Measurements from ENCODE around the gene GRIN3A.

- TF ChIP-seq, protein P1, sequence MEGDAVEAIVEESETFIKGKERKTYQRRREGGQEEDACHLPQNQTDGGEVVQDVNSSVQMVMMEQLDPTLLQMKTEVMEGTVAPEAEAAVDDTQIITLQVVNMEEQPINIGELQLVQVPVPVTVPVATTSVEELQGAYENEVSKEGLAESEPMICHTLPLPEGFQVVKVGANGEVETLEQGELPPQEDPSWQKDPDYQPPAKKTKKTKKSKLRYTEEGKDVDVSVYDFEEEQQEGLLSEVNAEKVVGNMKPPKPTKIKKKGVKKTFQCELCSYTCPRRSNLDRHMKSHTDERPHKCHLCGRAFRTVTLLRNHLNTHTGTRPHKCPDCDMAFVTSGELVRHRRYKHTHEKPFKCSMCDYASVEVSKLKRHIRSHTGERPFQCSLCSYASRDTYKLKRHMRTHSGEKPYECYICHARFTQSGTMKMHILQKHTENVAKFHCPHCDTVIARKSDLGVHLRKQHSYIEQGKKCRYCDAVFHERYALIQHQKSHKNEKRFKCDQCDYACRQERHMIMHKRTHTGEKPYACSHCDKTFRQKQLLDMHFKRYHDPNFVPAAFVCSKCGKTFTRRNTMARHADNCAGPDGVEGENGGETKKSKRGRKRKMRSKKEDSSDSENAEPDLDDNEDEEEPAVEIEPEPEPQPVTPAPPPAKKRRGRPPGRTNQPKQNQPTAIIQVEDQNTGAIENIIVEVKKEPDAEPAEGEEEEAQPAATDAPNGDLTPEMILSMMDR (IDR thresholded peaks at IDR 0.05; ENCODE audit: low read depth, low read length) = no peak
- TF ChIP-seq POLR2A (IDR thresholded peaks at IDR 0.05; ENCODE audit: extremely low read depth, insufficient read length) = no peak
- TF ChIP-seq, protein P2, sequence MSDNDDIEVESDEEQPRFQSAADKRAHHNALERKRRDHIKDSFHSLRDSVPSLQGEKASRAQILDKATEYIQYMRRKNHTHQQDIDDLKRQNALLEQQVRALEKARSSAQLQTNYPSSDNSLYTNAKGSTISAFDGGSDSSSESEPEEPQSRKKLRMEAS (IDR thresholded peaks at IDR 0.05; ENCODE audit: low read depth, low read length) = no peak
Observed at GRCh38 chr9:101625876-101626275, 112.6 kb downstream of the GRIN3A start.

Data from NB4 (cell line).